H1 (cell line): ENCODE data around the gene CPNE8. TPM values are rescaled to one million over a fixed set of nuclear protein-coding genes. Genes with fewer than 3 reads are reported as not detected.

ENCODE experiments used
- SP2 ChIP-seq: IDR thresholded peaks from 2 replicates; pipeline ENCODE4 v1.6.1; 2012; ENCODE audit warnings: mild to moderate bottlenecking, low read length, inconsistent platforms
- polyA plus RNA-seq, 7 experiments: library from polyadenylated mRNA; depleted of rRNA in 3 of 7; stranded (reverse) in 5 of 7; unstranded in 2 of 7; fragments of >200 nt in 5 of 7; fragments of 200-250 nt in 2 of 7; gene quantifications; 1 replicate in 5 of 7; 2 replicates in 1 of 7; 4 replicates in 1 of 7; pipeline versions ENCODE4 v1.2.1 to v1.2.3, GENCODE V29; 2011 to 2013; ENCODE audit warnings: missing spikeins in 2 of 7, mixed read lengths in 2 of 7
- total RNA-seq: library from RNA; stranded (reverse); fragmentation: NEBNext Ultra II Directional; extraction: Animal tissue kit (Norgen Biotek cat#: 25700); gene quantifications from 2 replicates; pipeline ENCODE4 v1.2.1, GENCODE V29; 2021

The CPNE8 gene
- total and polyA plus RNA-seq, 2 of the 8 experiments (the other 6 are each of a cell fraction or from before 2014, with no cell fraction given): 2.5 to 6.8 TPM

- TF ChIP-seq SP2: no peak
- TF ChIP-seq, all 59 proteins: peak for 0
These were observed 58.1 kb downstream of the CPNE8 start (continued) for GRCh38 chr12:38847247-38847646.
